PC-3 (cell line): ENCODE results near the gene MPPED1. TPM values are rescaled to one million over a fixed set of nuclear protein-coding genes. Genes with fewer than 3 reads are reported as not detected.

Source experiments
- ATAC-seq: fragments of 200-7000 bp; cut with Tn5 transposase; 2 replicates; pipeline ENCODE4 v1.9.1; 2020; ENCODE audit warnings: mild to moderate bottlenecking, moderate library complexity
- BruUV-seq: library from RNA; stranded (reverse); fragments of 400-500 nt; replicated peaks from 2 replicates; lab custom pipeline; 2021; lab: Mats Ljungman, UMichigan
- CTCF ChIA-PET: fragments of 300-600 bp; sonication (Branson Sonifier 250); formaldehyde crosslinking; loops from one replicate; lab custom pipeline; 2022; ENCODE audit warnings: antibody characterized with exemption; lab: Charles Lee
- POLR2A ChIA-PET: fragments of 300-600 bp; sonication (Branson Sonifier 250); formaldehyde crosslinking; loops from one replicate; lab custom pipeline; 2022; ENCODE audit warnings: antibody characterized with exemption; ENCODE audit not compliant: unreplicated experiment; lab: Charles Lee
- DNase-seq: peaks from one replicate; pipeline ENCODE4 v3.0.0-alpha.2; 2015
- H2AFZ ChIP-seq: fragments of 300-600 bp; sonication (generic); 2 replicates; pipeline ENCODE4 v1.6.0; 2016; ENCODE audit warnings: antibody characterized with exemption, low read length
- H3F3A ChIP-seq: fragments of 300-600 bp; sonication (generic); one replicate; pipeline ENCODE4 v1.6.0; 2017; ENCODE audit warnings: antibody characterized with exemption, low read length, control low read depth, mild to moderate bottlenecking; ENCODE audit not compliant: unreplicated experiment
- H3K27ac ChIP-seq: fragments of 300-600 bp; sonication (generic); 2 replicates; pipeline ENCODE4 v1.5.1; 2016; ENCODE audit warnings: mild to moderate bottlenecking, low read length
- H3K27me3 ChIP-seq: fragments of 300-600 bp; sonication (generic); 2 replicates; pipeline ENCODE4 v1.6.1; 2016; ENCODE audit warnings: low read length, mixed read lengths
- H3K36me3 ChIP-seq: fragments of 300-600 bp; sonication (generic); 2 replicates; pipeline ENCODE4 v1.6.1; 2016; ENCODE audit warnings: low read depth, mixed run types, low read length, mixed read lengths
- H3K4me1 ChIP-seq: fragments of 300-600 bp; sonication (generic); 2 replicates; pipeline ENCODE4 v1.5.1; 2016; ENCODE audit warnings: low read length; ENCODE audit not compliant: insufficient read depth
- H3K4me2 ChIP-seq: fragments of 300-600 bp; sonication (generic); 2 replicates; pipeline ENCODE4 v1.6.0; 2016; ENCODE audit warnings: low read length
- H3K4me3 ChIP-seq: fragments of 300-600 bp; sonication (generic); 2 replicates; pipeline ENCODE4 v1.5.1; 2016; ENCODE audit warnings: mild to moderate bottlenecking, low read length, mixed read lengths
- H3K79me2 ChIP-seq: fragments of 300-600 bp; sonication (generic); 2 replicates; pipeline ENCODE4 v1.6.1; 2017; ENCODE audit warnings: low read length, mixed read lengths
- H3K9ac ChIP-seq: fragments of 300-600 bp; sonication (generic); 2 replicates; pipeline ENCODE4 v1.6.0; 2016; ENCODE audit warnings: mild to moderate bottlenecking, low read length
- H3K9me2 ChIP-seq: fragments of 300-600 bp; sonication (generic); replicated peaks from 2 replicates; pipeline ENCODE4 v1.6.1; 2016; ENCODE audit warnings: mixed run types, low read length, mixed read lengths
- H3K9me3 ChIP-seq: fragments of 300-600 bp; sonication (generic); 2 replicates; pipeline ENCODE4 v1.6.1; 2016; ENCODE audit warnings: low read length, mixed read lengths
- H4K20me1 ChIP-seq: fragments of 300-600 bp; sonication (generic); 2 replicates; pipeline ENCODE4 v1.6.1; 2016; ENCODE audit warnings: low read length, mixed read lengths
- EZH2 ChIP-seq: fragments of 300-600 bp; sonication (generic); IDR thresholded peaks from one replicate; pipeline ENCODE4 v1.6.1; 2017; ENCODE audit warnings: antibody characterized with exemption, mild to moderate bottlenecking, low read length; ENCODE audit not compliant: unreplicated experiment
- EZH2phosphoT487 ChIP-seq: fragments of 300-600 bp; sonication (generic); IDR thresholded peaks from 2 replicates; pipeline ENCODE4 v1.6.1; 2018; ENCODE audit warnings: mild to moderate bottlenecking, antibody characterized with exemption, low read length, borderline replicate concordance
- intact Hi-C: fragments of 100-400 bp; cut with micrococcal nuclease; formaldehyde crosslinking; loops from 2 replicates; pipeline ENCODE4 v1.9.0; 2023
- total RNA-seq: library from RNA; depleted of rRNA; stranded (reverse); fragments of >200 nt; gene quantifications from 2 replicates; pipeline ENCODE4 v1.2.3, GENCODE V29; 2014
- TF ChIP-seq, protein P1 (sequence below): fragments of 300-600 bp; sonication (generic); conservative IDR thresholded peaks from 2 replicates; pipeline ENCODE4 v1.5.1; 2017; ENCODE audit warnings: antibody characterized with exemption, low read depth, mild to moderate bottlenecking, low read length

MPPED1 gene
- total RNA-seq, 1 experiment from 2014 or later = not detected

GRCh38 chr22:43419371-43420080 lies 7.7 kb downstream of the MPPED1 start:
- TF ChIP-seq, protein P1, sequence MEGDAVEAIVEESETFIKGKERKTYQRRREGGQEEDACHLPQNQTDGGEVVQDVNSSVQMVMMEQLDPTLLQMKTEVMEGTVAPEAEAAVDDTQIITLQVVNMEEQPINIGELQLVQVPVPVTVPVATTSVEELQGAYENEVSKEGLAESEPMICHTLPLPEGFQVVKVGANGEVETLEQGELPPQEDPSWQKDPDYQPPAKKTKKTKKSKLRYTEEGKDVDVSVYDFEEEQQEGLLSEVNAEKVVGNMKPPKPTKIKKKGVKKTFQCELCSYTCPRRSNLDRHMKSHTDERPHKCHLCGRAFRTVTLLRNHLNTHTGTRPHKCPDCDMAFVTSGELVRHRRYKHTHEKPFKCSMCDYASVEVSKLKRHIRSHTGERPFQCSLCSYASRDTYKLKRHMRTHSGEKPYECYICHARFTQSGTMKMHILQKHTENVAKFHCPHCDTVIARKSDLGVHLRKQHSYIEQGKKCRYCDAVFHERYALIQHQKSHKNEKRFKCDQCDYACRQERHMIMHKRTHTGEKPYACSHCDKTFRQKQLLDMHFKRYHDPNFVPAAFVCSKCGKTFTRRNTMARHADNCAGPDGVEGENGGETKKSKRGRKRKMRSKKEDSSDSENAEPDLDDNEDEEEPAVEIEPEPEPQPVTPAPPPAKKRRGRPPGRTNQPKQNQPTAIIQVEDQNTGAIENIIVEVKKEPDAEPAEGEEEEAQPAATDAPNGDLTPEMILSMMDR = no peak
- TF ChIP-seq EZH2 = no peak
- H3K9ac ChIP-seq = no peak overlapping the region
- no peak overlapping the region for H3K27ac ChIP-seq
- H4K20me1 ChIP-seq = no peaks in the 10 kb centered on the region
- no peaks in the 10 kb centered on the region for H3K9me2 ChIP-seq
- no peaks in the 10 kb centered on the region for H3K79me2 ChIP-seq
- H3K27me3 ChIP-seq = peaks cover 71% of the 10 kb centered on the region
- no peak overlapping the region for H3K4me3 ChIP-seq
- BruUV-seq = no TSS peak
- intact Hi-C loops = no loop called here
- no peaks in the 10 kb centered on the region for H3K9me3 ChIP-seq
- no peak overlapping the region for H3K4me2 ChIP-seq
- H3K36me3 ChIP-seq = no peaks in the 10 kb centered on the region
- POLR2A ChIA-PET = no interaction called here
- DNase-seq = no peak
- H3K4me1 ChIP-seq = no peaks in the 10 kb centered on the region
- CTCF ChIA-PET = no interaction called here
- H3F3A ChIP-seq = no peaks in the 10 kb centered on the region
- no peak for ATAC-seq
- H2AFZ ChIP-seq = no peak overlapping the region

- H3K27me3 ChIP-seq = peaks cover 62% of the 10 kb centered on the region
- no TSS peak for BruUV-seq
- POLR2A ChIA-PET = no interaction called here
- CTCF ChIA-PET = no interaction called here
- TF ChIP-seq EZH2 = no peak
- TF ChIP-seq EZH2phosphoT487 = no peak
- TF ChIP-seq, protein P1 = no peak
- H3K4me1 ChIP-seq = no peaks in the 10 kb centered on the region
- no peak for DNase-seq
- H3K27ac ChIP-seq = no peak overlapping the region
- H3K9me3 ChIP-seq = no peaks in the 10 kb centered on the region
- H3K36me3 ChIP-seq = no peaks in the 10 kb centered on the region
- intact Hi-C loops = no loop called here
- H3K9ac ChIP-seq = no peak overlapping the region
- no peak overlapping the region for H3K4me3 ChIP-seq
- no peak overlapping the region for H2AFZ ChIP-seq
- H3F3A ChIP-seq = no peaks in the 10 kb centered on the region
- H4K20me1 ChIP-seq = no peaks in the 10 kb centered on the region
- no peak overlapping the region for H3K4me2 ChIP-seq
- no peak for ATAC-seq
- no peaks in the 10 kb centered on the region for H3K79me2 ChIP-seq
- H3K9me2 ChIP-seq = no peaks in the 10 kb centered on the region
Measured at GRCh38 chr22:43421046-43421665, 9.3 kb downstream of the MPPED1 start.
